Stimulated activated CD4-positive, alpha-beta T cell treated with anti-CD3 and anti-CD28 coated beads, Interleukin-1b, Interleukin-23, amount 100 ng/mL, for 24 hours (primary cell): ENCODE results near the gene OR51B6.
"Not testable (repeated sequence)": the region's sequence is repeated elsewhere in the genome, so short reads cannot be mapped to it uniquely, and the experiment has no call there.

Experiments used
- DNase-seq, 4 experiments: peaks; one replicate each; pipeline ENCODE4 v3.0.0-alpha.2; 2020; ENCODE audit warnings: low read depth in 4 of 4, low spot score in 1 of 4

The OR51B6 gene

GRCh38 chr11:5363679-5364078, 12.4 kb downstream of the OR51B6 start:
- DNase-seq: no peak

DNA sequence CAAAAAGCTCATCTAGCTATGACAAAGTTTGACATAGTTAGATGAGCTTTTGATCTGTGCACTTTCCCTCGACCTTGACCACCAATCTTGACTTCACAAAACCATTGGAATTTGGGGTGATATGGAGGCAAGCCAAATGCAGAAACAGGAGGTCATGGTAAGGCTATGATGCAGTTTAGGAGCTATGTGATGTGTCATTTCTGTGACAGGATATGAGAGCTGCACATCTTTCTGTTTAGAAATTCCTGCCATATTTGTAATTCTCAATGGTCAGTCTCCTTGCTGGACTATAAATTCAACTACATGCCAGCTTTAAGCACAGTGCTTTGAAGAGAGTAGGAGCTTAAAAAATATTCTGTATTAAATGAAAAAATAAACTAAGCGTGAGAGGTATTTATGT, 12.9 kb downstream of the OR51B6 start:
- DNase-seq: no peak

DNA sequence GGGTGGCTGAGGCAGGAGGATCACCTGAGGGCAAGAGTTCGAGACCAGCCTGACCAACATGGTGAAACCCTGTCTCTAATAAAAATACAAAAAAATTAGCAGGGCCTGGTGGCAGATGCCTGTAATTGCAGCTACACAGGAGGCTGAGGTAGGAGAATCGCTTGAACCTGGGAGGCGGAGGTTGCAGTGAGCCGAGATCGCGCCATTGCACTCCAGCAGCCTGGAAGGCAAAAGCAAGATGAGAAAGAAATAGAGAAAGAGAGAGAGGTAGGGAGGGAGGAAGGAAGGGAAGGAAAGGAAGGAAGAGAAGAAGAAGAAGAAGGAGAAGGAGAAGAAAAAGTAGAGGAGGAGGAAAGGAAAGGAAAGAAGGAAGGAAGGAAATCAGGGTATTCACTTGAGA, 15.1 kb downstream of the OR51B6 start:
- DNase-seq: not testable (repeated sequence)

- no peak for DNase-seq
These were observed 15.5 kb downstream of the OR51B6 start for GRCh38 chr11:5366856-5367255.

- no peak for DNase-seq
These were observed 16.3 kb downstream of the OR51B6 start for GRCh38 chr11:5367448-5368074.

GRCh38 chr11:5368502-5369043, 17.3 kb downstream of the OR51B6 start:
- no peak for DNase-seq

GRCh38 chr11:5369789-5370188, 18.5 kb downstream of the OR51B6 start:
- no peak for DNase-seq

DNA sequence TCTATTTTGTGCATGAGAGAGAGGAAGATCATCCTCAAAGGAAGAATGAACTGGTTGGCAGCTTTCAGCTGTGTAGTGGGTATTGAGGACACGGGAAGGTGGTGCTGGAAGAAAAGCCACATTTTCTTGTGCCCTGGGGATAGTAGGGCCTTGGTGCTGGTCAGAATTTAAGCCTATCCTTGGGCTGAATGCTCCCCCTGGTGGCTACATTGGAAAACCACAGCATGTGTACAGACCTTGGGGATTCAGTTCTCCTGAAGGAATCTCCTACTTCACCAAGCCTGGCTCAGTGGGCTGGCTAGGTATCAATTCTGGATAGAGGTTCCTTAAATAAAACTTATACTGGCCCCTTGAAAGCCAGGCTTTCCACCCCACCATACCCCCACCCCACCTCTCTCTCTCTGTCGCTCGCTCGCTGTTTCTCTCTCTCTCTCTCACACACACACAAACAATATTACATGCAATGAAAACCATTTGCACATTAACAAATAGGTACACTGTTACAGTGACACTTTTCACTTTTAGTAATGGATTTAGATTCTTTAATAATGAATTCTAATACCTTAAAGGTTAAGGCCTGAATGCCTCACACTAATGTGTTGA, 29.5 kb downstream of the OR51B6 start:
- peak in 2 of 4 experiments; percentile 4 to 6 for DNase-seq

DNA sequence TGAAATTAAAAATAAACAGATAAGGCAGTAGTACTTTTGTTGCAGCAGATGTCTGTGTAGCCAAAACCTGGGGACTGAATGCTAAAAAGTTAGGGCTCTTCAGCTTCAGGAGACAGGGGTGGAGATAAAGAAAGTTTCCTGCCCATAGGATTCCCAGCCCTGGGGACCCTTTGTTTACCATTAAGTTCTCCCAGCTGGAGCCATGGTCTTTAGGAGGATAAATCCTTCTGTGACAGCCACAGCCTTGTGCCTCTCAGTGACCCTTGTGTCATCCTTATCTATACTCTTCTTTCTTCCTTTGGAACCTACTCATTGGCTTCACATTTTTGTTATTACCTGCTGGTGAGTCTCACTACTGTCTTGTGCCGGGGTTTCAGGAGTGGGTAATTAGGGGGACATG, 32.3 kb downstream of the OR51B6 start, which contains the start of gene OR51M1:
OR51M1 (plus strand) TSS at position 237 of the 400 bp plus-strand sequence. CDS start 5,587 bp downstream, outside the sequence.
- DNase-seq: no peak

DNA sequence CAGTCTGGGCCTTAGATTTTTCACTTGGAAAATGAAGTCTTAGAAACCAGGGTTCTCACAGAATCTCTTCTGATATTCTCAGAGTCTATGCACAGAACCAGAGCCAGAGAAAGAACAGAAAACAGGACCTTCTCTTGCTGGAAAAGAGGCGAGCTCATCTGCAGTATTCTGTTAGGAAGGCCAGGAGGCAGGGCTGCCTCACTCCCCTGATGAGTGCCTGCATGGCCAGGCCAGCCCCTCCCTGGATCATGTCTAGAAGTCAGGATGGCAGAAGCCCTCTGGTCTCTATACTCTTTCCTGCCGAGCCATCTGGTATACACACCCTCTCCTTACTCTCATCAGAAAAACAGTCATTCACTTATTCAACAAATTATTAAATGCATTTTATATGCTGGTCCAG, 33.0 kb downstream of the OR51B6 start:
- DNase-seq: no peak

DNA sequence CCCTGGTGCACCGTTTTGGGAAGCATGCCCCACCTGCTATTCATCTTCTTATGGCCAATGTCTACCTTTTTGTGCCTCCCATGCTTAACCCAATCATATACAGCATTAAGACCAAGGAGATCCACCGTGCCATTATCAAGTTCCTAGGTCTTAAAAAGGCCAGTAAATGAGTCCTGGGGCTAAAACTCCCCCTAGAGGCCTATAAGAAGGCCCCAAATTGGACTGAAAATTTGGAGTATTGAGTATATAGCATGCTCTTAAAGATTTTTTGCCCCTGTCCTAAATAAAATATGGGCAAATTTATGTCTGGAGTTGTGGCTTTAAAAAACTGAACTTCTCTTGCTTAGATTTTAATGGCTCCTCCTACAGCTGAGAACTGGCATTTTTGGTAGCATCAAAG, 38.9 kb downstream of the OR51B6 start:
- DNase-seq: no peak

- DNase-seq: no peak
These were observed 42.8 kb downstream of the OR51B6 start for GRCh38 chr11:5394091-5394490.

DNA sequence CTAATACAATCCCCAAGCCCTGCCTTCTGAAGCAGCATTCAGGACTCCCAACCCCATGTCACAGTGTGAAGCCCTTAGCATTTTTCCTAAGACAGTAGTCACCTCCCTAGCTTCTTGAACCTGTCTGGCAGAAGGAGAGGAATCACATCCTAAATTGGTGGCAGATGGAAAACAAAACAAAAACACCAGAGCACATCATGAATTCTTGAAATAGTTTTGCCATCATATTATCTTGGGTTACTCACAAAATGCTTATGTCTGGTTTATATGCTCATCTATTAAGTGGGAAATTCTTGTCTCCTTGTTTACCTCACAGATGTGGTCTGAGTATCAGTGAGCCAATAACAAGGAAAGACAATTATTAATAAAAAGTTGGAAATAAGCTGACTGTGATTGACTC, 47.6 kb downstream of the OR51B6 start:
- DNase-seq: no peak
